GM18519 (cell line): ENCODE results near the gene PIEZO1.

Experiments used
- ATAC-seq: cut with Tn5 transposase; IDR thresholded peaks from one replicate; pipeline ENCODE4 v1.9.1; 2021; ENCODE audit warnings: mild to moderate bottlenecking, moderate library complexity; ENCODE audit not compliant: unreplicated experiment, low FRiP score

PIEZO1 gene

GRCh38 chr16:88723507-88723887 is 61.5 kb downstream of the PIEZO1 start:
- ATAC-seq = no peak

DNA sequence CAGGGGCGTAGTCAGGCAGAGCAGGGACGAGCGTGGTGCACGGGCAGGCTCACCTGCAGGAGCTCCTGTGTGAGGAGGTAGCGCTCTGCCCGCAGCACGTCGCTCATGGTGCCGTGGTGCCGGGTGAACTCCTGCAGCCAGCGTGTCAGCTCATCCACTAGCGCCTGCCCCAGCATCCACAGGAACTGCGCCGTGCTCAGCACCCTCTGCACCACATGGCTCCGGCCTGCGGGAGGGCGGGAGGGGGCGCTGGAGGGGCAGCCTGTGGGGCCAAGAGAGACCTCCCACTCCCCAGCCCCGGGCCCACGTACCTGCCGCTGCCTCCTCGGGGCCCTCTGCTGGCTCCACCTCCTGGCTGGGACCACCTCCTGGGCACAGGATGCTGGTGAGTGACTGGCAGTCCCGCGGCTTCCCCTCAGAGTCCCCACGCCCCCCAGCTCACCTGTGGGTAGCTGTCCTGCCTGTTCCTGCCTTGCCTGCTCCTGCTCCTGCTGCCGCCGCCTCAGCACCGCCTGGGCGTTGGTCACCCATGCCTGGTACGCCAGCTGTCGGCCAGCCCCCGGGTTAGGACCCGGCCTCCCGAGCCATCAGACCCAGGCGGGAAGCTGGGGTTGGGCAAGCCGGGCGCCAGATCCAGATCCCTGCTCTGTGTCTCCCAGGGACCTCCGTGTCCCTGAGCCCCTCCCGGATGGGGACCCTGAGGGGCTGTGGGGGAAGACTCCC is 62.1 kb downstream of the PIEZO1 start:
- no peak for ATAC-seq

DNA sequence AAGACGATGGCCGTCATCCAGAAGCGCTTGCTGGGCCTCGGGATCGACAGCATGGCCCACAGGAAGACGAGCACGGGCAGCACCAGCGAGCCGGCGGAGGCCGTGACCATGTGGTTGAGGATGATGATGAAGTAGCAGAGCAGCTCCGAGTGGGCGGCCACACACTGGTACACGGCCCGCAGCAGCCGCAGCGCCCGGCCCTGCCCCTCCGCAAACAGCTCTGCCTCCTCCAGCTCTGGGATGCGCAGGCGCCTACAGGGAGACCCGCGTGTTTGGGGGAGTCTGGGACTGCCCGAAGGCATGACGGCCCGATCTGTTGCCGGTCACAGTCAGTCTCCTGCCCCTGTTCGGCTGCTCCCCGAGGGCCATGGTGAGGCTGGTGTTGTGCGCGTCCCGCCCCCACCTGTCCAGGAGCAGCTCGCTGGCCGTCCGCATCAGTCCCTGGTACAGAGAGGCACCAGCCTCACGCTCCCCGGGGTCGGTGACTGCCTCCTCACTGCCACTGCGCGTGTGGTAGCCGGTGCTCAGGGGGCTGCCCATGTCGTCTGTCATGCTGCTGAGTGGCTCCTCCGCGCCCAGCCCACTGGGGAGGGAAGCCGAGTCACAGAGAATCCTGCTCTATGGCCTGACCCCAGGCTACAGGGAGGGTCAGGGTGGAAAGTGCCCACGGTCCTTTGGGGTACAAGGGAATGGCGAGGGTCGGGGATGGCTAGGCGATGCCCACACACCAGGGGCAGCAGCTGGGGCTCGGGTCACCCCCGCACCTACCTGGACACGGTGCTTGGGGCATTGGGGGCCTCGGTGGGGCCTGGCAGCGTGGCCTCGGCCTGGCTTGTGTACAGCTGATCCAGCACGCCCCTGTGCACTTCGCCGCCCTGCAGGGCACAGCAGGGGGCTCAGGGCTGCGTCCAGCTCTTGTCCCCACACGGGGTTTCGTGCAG is 62.9 kb downstream of the PIEZO1 start:
- ATAC-seq = no peak

GRCh38 chr16:88721236-88721635 is 63.8 kb downstream of the PIEZO1 start:
- no peak for ATAC-seq

GRCh38 chr16:88720396-88720970 is 64.5 kb downstream of the PIEZO1 start:
- no peak for ATAC-seq

GRCh38 chr16:88719933-88720296 is 65.1 kb downstream of the PIEZO1 start:
- ATAC-seq = no peak

DNA sequence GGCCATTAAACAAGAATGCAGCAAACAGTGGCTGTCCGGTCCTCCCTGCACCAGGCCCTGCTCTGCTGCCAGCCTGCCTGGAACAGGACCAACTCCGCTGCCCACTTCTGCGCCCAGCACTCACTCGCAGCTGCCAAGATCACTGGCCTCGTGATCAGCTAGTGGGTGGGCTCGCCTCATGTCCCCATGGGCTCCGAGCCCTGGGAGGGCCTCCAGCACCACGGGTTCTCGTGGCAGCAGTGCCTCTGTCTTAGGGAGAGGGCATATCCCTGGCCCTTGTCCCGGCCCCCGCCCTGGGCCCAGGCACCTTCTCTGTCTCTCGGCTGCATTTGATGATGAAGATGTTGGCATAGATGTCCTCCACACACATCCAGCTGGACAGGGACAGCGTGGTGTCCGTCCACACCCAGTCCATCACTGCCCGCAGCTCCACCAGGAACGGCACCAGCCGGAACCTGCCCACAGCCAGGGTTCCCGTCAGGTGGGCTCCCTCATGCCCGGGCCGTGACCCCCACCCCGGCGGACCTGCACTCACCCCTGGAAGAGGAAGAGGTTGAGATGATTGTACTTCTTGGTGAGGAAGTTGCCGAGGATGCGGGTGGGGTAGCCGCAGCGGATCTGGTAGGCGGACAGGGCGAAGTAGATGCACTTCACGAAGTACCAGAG is 65.6 kb downstream of the PIEZO1 start:
- no peak for ATAC-seq

DNA sequence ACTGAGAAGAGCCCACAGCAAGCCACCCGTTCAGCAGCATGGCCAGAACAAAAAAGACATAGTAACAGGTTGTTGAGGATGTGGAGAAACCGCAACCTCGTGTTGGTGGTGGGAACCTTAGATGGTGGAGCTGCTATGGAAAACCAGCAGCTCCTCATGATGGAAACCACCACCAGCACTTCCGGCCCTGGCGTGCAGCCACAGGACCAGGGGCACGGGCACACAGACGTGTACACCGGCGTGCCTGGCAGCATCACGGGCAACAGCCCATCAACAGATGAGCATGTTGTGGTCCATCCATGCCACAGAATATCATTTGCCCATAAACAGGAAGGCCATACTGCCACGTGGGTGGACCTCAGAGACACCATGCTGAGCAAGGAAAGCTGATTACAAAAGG is 66.8 kb downstream of the PIEZO1 start:
- ATAC-seq = no peak

DNA sequence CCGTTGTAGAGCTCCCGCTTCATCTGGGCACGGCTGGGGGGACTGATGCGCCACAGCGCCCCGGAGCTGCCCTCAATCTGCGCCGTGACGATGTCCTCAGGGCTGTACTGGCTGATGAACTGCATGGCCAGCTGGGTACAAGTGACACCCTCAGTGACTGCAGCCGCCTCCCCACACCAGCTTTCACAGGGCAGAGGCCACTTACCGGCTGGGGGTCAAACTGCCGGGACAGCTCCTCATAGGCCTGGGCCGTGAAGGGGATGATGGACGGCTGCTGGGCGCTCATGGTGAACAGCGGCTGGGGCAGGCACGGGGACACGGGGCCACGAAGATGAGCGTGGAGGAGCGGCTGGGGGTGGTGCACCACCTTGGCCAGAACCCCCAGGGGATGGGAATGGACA is 68.4 kb downstream of the PIEZO1 start:
- ATAC-seq = no peak

- no peak for ATAC-seq
Observed at GRCh38 chr16:88716201-88716600, 68.8 kb downstream of the PIEZO1 start.

DNA sequence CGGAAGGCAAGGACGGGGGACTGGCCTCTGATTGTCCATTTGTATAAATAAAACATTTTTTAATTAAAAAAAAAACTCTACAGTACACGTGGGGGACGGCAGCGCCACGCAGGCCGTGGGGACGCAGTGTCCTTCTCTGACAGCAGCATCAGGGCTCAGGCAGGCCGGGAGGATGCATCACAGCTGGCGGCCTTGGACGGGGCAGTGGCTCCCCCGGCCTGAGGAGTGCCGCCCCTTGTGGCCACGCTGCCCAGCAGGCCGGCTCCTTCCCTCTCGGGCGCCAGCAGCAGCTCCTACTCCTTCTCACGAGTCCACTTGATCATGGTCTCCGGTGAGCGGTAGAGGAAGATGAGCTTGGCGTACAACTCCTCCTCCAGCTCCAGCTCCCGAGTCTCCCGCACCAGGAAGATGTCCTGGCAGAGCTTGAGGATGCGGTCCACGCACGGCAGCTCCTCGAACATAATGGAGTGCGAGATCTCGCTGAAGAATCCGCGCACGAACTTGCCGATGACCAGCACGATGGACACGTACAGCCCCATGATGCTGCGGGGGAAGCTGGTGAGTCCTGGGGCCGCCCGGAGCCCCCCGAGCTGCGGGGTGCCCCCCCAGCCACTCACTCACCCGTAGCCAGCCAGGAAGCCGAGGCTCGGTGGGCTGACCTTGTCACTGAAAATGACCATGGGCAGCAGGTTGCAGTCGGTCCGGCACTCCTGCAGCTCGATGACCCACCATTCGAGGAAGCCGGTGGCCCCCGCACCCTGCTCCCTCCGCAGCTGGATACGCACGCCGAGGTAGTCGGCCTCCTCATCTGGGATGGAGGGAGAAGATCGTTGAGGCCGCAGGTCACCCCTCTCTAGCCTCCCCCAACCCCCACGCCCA is 69.5 kb downstream of the PIEZO1 start:
- no peak for ATAC-seq

GRCh38 chr16:88714420-88715302 is 70.4 kb downstream of the PIEZO1 start:
- ATAC-seq = no peak

DNA sequence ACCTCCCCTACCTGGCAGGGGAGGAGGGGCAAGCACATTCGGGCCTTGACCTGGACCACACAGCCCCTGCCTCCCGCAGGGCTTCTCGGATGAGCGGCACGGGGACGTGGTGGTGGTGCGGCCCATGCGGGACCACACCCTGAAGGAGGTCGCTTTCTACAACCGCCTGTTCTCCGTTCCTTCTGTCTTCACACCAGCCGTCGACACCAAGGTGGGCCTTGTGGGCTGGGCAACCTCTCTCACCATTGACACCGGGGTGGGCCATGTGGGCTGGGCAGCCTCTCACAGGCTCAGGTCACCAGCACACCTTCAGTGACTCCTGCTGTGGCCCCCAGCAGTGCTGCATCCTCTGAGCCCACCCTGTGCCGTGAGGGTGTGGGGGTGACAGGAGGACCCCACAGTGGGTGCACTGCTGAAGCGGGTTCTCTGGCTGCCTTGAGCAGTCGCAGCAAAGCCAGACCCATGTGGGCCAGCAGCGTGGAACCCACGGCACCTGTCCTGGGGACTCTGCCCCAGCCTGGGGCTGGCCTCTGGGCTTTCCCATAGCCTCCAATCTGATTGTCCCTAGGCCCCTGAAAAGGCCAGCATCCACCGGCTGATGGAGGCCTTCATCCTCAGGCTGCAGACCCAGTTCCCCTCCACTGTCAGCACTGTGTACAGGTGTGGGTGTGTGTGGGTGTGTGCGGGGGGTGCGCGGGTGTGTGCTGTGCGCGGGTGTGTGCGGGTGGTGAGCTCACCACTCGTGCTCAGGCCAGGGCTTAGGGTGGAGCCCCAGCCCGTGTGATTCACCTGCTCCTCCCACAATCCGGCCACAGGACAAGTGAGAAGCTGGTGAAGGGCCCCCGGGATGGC is 71.2 kb downstream of the PIEZO1 start:
- ATAC-seq = no peak

- ATAC-seq = no peak
Observed at GRCh38 chr16:88713054-88713453, 72.0 kb downstream of the PIEZO1 start.

- ATAC-seq = no peak
Observed at GRCh38 chr16:88712362-88712979, 72.5 kb downstream of the PIEZO1 start.

DNA sequence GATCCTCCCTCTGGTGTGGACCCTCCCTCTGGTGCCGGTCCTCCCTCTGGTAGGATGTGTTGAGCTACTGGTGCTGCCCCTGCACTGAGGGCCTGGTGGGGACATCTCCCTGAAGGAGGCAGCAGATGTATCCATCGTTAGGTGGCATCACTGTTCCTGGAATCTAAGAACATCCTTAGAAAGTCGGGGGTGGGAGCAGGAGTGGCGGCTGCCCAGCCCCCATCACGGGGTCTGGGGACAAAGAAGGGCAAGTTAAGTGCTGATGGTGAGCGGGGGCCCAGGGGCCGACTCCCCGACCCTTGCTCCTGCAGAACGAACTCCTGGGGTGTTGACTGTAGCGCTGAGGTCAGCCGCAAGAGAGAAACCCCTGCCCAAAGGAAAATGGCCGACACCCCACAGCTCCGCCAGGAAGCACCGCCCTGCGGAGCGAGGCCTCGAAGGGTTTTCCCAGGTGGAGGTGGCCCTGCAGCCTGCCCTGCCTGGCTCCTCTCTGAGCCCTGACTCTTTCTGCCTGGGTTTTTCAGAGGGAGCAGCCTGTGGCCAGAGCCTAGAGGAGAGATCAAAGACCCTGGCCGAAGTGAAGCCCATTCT is 73.2 kb downstream of the PIEZO1 start:
- no peak for ATAC-seq

DNA sequence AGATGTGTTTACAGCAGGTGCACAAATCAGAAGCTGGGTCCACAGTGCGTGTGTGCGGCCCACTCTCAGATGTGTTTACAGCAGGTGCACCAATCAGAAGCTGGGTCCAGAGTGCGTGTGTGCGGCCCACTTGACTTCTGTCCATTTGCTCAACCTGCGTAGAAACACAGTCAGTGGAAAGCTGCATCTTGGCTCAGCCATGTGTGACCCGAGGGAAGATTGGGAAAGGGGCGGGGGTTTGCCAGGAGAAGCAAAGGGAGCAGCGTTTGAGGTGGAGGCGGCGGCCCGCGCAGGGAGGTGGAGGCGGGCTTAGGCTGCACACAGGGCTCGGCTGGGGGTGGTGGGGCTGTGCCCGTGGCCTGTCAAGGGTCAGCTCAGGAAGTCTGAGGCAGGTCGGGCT is 74.5 kb downstream of the PIEZO1 start:
- ATAC-seq = no peak
